Right lobe of liver (tissue), 6 donors: Measurements from ENCODE around the gene WIPI1. TPM values are rescaled to one million over a fixed set of nuclear protein-coding genes. Genes with fewer than 3 reads are reported as not detected.

Experiments
- ATAC-seq, 4 donors: fragments of 200-7000 bp; cut with Tn5 transposase; one replicate each; pipeline ENCODE4 v1.9.1; 2020; ENCODE audit warnings: mild to moderate bottlenecking in 4 of 4, moderate library complexity in 4 of 4
- DNase-seq, 3 donors: peaks; one replicate each; pipeline ENCODE4 v3.0.0-alpha.2; 2020
- H3K27ac ChIP-seq, 3 donors: fragments of 200-600 bp; one replicate each; pipeline ENCODE4 v1.8.0; 2022
- H3K27me3 ChIP-seq, 2 donors: fragments of 200-600 bp; one replicate each; pipeline ENCODE4 v1.8.0; 2022
- H3K36me3 ChIP-seq, 4 donors: fragments of 200-600 bp; sonication (generic) in 1 of 4; one replicate each; pipeline versions ENCODE4 v1.5.1 to v1.8.0; 2017 to 2022; ENCODE audit warnings: control low read depth in 1 of 4
- H3K4me1 ChIP-seq, 4 donors: fragments of 200-600 bp; sonication (generic) in 1 of 4; one replicate each; pipeline versions ENCODE4 v1.5.1 to v1.8.0; 2017 to 2022; ENCODE audit warnings: control low read depth in 1 of 4
- H3K4me3 ChIP-seq, 3 donors: fragments of 200-600 bp; one replicate each; pipeline ENCODE4 v1.8.0; 2022
- H3K9me3 ChIP-seq, 4 donors: fragments of 200-600 bp; sonication (generic) in 1 of 4; one replicate each; pipeline versions ENCODE4 v1.5.1 to v1.8.0; 2017 to 2022; ENCODE audit warnings: control low read depth in 1 of 4
- CTCF ChIP-seq, 4 donors: fragments of 200-600 bp in 3 of 4; fragments of 450-650 bp in 1 of 4; IDR thresholded peaks; one replicate each; pipeline versions ENCODE4 v1.5.1 to v1.8.0; 2016 to 2022; ENCODE audit warnings: antibody characterized with exemption in 4 of 4, mild to moderate bottlenecking in 2 of 4
- POLR2A ChIP-seq: fragments of 450-650 bp; IDR thresholded peaks from one replicate; pipeline ENCODE4 v1.6.1; 2017; ENCODE audit warnings: antibody characterized with exemption, mild to moderate bottlenecking
- WGBS: methylation state at CpG from one replicate; pipeline ENCODE4 v1.1.6; 2018; ENCODE audit warnings: low coverage, low lambda C conversion rate; ENCODE audit not compliant: insufficient coverage; ENCODE audit errors: missing lambda C conversion rate; 5-methylcytosine and 5-hydroxymethylcytosine counted together
- intact Hi-C, 2 donors: fragments of 100-400 bp; cut with DNase I; formaldehyde crosslinking; loops; one replicate each; pipeline versions ENCODE4 v1.11.2 to v1.14.1; 2022
- total RNA-seq, 6 experiments: library from RNA; depleted of rRNA in 2 of 6; stranded (reverse); fragments of >200 nt in 2 of 6; fragmentation: NEBNext Ultra II Directional in 3 of 6; extraction: Animal tissue kit (Norgen Biotek cat#: 25700) in 3 of 6; gene quantifications; one replicate each; pipeline versions ENCODE4 v1.1.0 to v1.2.4, GENCODE V29; 2016 to 2023
- donor health status: DM: no; HTN: yes; CAD: no.
- donor health status: DM: no; HTN: no; CAD: no.
- donor health status: DM: no; HTN: no; CAD: no.
- donor health status: DM: no; HTN: yes; CAD: no.
- donor health status: DM: no; HTN: yes; CAD: no.

WIPI1 gene
- total RNA-seq, 6 experiments from 2014 or later: 18.0 to 23.8 (median 19.9) TPM

- intact Hi-C loops: loop anchor here (5.0 to 10.0 kb wide), 2 partner anchors 127 to 129 kb away; no protein-coding TSS in a partner anchor
- Histone ChIP-seq H3K27ac (peak overlapping the region; percentile 38 to 74 (median 66)), H3K36me3 (no peaks in the 10 kb centered on the region), H3K27me3 (no peaks in the 10 kb centered on the region), H3K4me3 (no peak overlapping the region), H3K9me3 (no peaks in the 10 kb centered on the region), H3K4me1 (peaks cover 0 to 30% (median 14%) of the 10 kb centered on the region in 4 donors)
- WGBS: 41% methylated on average over 12 of the region's 16 CpGs
- peak; percentile 72 to 87 (median 78) for ATAC-seq
- TF ChIP-seq CTCF (IDR thresholded peaks at IDR 0.05) (no peak), POLR2A (no peak)
- DNase-seq: peak in 2 of 3 donors; percentile 74 to 86
These were observed 65.6 kb downstream of the WIPI1 start for GRCh38 chr17:68391561-68392268.

- H3K9me3 ChIP-seq: no peaks in the 10 kb centered on the region
- 83% methylated on average over 8 of the region's 11 CpGs for WGBS
- no peak for ATAC-seq
- H3K4me1 ChIP-seq: peaks cover 0 to 35% (median 17%) of the 10 kb centered on the region in 4 donors
- TF ChIP-seq CTCF (IDR thresholded peaks at IDR 0.05) (no peak), POLR2A (no peak)
- H3K4me3 ChIP-seq: no peak overlapping the region
- DNase-seq: peak in 1 of 3 donors; percentile 45
- intact Hi-C loops: loop anchor here (5.0 to 10.0 kb wide), 2 partner anchors 126 to 129 kb away; no protein-coding TSS in a partner anchor
- H3K27me3 ChIP-seq: no peaks in the 10 kb centered on the region
- peak overlapping the region; percentile 38 to 74 (median 66) for H3K27ac ChIP-seq
- H3K36me3 ChIP-seq: no peaks in the 10 kb centered on the region
These were observed 66.3 kb downstream of the WIPI1 start for GRCh38 chr17:68390888-68391545.

- H3K4me1 ChIP-seq: peaks cover 1 to 48% (median 23%) of the 10 kb centered on the region in 4 donors
- H3K27ac ChIP-seq: no peak overlapping the region
- DNase-seq: no peak
- no peaks in the 10 kb centered on the region for H3K9me3 ChIP-seq
- H3K4me3 ChIP-seq: no peak overlapping the region
- no peaks in the 10 kb centered on the region for H3K27me3 ChIP-seq
- intact Hi-C loops: no loop called here
- no peaks in the 10 kb centered on the region for H3K36me3 ChIP-seq
- 17% methylated on average over 1 of the region's 7 CpGs for WGBS
- no peak for TF ChIP-seq POLR2A
- no peak for TF ChIP-seq CTCF (IDR thresholded peaks at IDR 0.05)
- no peak for ATAC-seq
These were observed 68.3 kb downstream of the WIPI1 start for GRCh38 chr17:68389041-68389440.

- DNase-seq (no peak), ATAC-seq (no peak)
- Histone ChIP-seq H3K9me3 (no peaks in the 10 kb centered on the region), H3K27me3 (no peaks in the 10 kb centered on the region), H3K4me3 (no peak overlapping the region), H3K4me1 (peaks cover 5 to 57% (median 27%) of the 10 kb centered on the region in 4 donors), H3K36me3 (no peaks in the 10 kb centered on the region), H3K27ac (peak overlapping the region in 1 of 3 donors; percentile 10)
- WGBS: 95% methylated on average over 6 of the region's 6 CpGs
- TF ChIP-seq POLR2A (no peak), CTCF (IDR thresholded peaks at IDR 0.05) (no peak)
- intact Hi-C loops: no loop called here
These were observed 69.7 kb downstream of the WIPI1 start for GRCh38 chr17:68387435-68388218.
